ENCODE results near the gene MPIG6B.

MPIG6B gene

GRCh38 chr6:31723245-31723979, at the start of gene MPIG6B:
Gene MPIG6B, plus strand, starts transcription at chr6:31723373. Its CDS starts 11 bp downstream, at chr6:31723384.
- no peak for TF ChIP-seq CTCF (IDR thresholded peaks at IDR 0.05; ENCODE audit: borderline replicate concordance, insufficient read depth, low read depth, low read length)
- no peak within 1 kb of the TSS for H3K4me3 ChIP-seq (ENCODE audit: low read depth, low read length)

- H3K4me3 ChIP-seq (ENCODE audit: low read depth, low read length) = no peak overlapping the region
- no peak for TF ChIP-seq CTCF (IDR thresholded peaks at IDR 0.05; ENCODE audit: borderline replicate concordance, insufficient read depth, low read depth, low read length)
Measured at GRCh38 chr6:31676322-31676903, 46.8 kb upstream of the MPIG6B start.

GRCh38 chr6:31676904-31677303, 46.3 kb upstream of the MPIG6B start:
- TF ChIP-seq CTCF (IDR thresholded peaks at IDR 0.05; ENCODE audit: borderline replicate concordance, insufficient read depth, low read depth, low read length) = no peak
- no peak overlapping the region for H3K4me3 ChIP-seq (ENCODE audit: low read depth, low read length)

GRCh38 chr6:31677955-31678354, 45.2 kb upstream of the MPIG6B start:
- no peak overlapping the region for H3K4me3 ChIP-seq (ENCODE audit: low read depth, low read length)

GRCh38 chr6:31680226-31681134, 42.7 kb upstream of the MPIG6B start, which contains the start of gene LY6G5C:
Gene LY6G5C, minus strand, starts transcription at chr6:31681067. Its CDS starts 694 bp downstream, at chr6:31680373.
- peak within 1 kb of the TSS; percentile 46 for H3K4me3 ChIP-seq (ENCODE audit: low read depth, low read length)

More at GRCh38 chr6:31677955-31678354, 45.2 kb upstream of the MPIG6B start:
- TF ChIP-seq CTCF (IDR thresholded peaks at IDR 0.05; ENCODE audit: borderline replicate concordance, insufficient read depth, low read depth, low read length) = no peak

More at GRCh38 chr6:31680226-31681134, 42.7 kb upstream of the MPIG6B start, which contains the start of gene LY6G5C:
- peak; percentile 70 for TF ChIP-seq CTCF (IDR thresholded peaks at IDR 0.05; ENCODE audit: borderline replicate concordance, insufficient read depth, low read depth, low read length)

Measured in GM12875 (cell line).